Measurements from ENCODE around the gene TBC1D22A.

The TBC1D22A gene

GRCh38 chr22:46834021-46834737 lies 71.7 kb downstream of the TBC1D22A start:
- TF ChIP-seq, protein P1, sequence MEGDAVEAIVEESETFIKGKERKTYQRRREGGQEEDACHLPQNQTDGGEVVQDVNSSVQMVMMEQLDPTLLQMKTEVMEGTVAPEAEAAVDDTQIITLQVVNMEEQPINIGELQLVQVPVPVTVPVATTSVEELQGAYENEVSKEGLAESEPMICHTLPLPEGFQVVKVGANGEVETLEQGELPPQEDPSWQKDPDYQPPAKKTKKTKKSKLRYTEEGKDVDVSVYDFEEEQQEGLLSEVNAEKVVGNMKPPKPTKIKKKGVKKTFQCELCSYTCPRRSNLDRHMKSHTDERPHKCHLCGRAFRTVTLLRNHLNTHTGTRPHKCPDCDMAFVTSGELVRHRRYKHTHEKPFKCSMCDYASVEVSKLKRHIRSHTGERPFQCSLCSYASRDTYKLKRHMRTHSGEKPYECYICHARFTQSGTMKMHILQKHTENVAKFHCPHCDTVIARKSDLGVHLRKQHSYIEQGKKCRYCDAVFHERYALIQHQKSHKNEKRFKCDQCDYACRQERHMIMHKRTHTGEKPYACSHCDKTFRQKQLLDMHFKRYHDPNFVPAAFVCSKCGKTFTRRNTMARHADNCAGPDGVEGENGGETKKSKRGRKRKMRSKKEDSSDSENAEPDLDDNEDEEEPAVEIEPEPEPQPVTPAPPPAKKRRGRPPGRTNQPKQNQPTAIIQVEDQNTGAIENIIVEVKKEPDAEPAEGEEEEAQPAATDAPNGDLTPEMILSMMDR (IDR thresholded peaks at IDR 0.05): no peak
- no peak overlapping the region for H3K27ac ChIP-seq

GRCh38 chr22:46835288-46835687 lies 72.8 kb downstream of the TBC1D22A start:
- no peak for DNase-seq
- TF ChIP-seq, protein P1 (IDR thresholded peaks at IDR 0.05): no peak
- intact Hi-C loops (cut with DNase I; ENCODE audit: low total_unique reads): no loop called here
- H3K4me3 ChIP-seq: no peak overlapping the region
- H3K9me3 ChIP-seq: peaks cover 0 to 11% (median 0%) of the 10 kb centered on the region in 3 donors
- no peaks in the 10 kb centered on the region for H3K27me3 ChIP-seq
- H3K4me1 ChIP-seq: peaks cover 0 to 9% (median 5%) of the 10 kb centered on the region in 4 donors
- no peak overlapping the region for H3K27ac ChIP-seq
- H3K36me3 ChIP-seq: peaks cover 0 to 10% (median 0%) of the 10 kb centered on the region in 3 donors

More at GRCh38 chr22:46834021-46834737, 71.7 kb downstream of the TBC1D22A start:
- no peaks in the 10 kb centered on the region for H3K27me3 ChIP-seq
- peaks cover 0 to 11% (median 0%) of the 10 kb centered on the region in 3 donors for H3K9me3 ChIP-seq
- H3K36me3 ChIP-seq: peaks cover 0 to 10% (median 0%) of the 10 kb centered on the region in 3 donors
- intact Hi-C loops (cut with DNase I; ENCODE audit: low total_unique reads): no loop called here
- H3K4me1 ChIP-seq: peaks cover 0 to 20% (median 16%) of the 10 kb centered on the region in 4 donors
- DNase-seq: no peak
- no peak overlapping the region for H3K4me3 ChIP-seq

DNA sequence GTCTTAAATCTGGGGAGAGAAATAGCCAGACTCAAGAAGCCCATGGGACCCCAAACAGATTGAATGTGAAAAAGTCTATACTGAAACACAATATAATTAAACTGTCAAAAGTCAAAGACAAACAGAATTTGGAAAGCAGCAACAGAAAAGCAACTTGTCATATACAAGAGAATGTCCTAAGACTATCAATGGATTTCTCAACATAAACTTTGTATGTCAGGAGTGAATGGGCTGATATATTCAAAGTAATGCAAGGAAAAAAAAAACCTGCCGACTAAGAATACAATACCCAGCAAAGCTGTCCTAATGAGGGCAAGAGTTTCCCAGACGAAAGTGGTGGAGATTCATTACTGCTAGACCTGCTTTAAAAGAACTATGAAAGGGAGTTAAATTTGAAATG lies 73.2 kb downstream of the TBC1D22A start:
- DNase-seq: no peak
- peaks cover 0 to 11% (median 0%) of the 10 kb centered on the region in 3 donors for H3K9me3 ChIP-seq
- H3K4me3 ChIP-seq: no peak overlapping the region
- H3K27ac ChIP-seq: no peak overlapping the region
- TF ChIP-seq, protein P1 (IDR thresholded peaks at IDR 0.05): no peak
- peaks cover 0 to 10% (median 0%) of the 10 kb centered on the region in 3 donors for H3K36me3 ChIP-seq
- H3K4me1 ChIP-seq: peaks cover 0 to 5% (median 2%) of the 10 kb centered on the region in 4 donors
- no peaks in the 10 kb centered on the region for H3K27me3 ChIP-seq
- intact Hi-C loops (cut with DNase I; ENCODE audit: low total_unique reads): no loop called here

- H3K36me3 ChIP-seq: no peaks in the 10 kb centered on the region
- H3K9me3 ChIP-seq: no peaks in the 10 kb centered on the region
- peaks cover 0 to 4% (median 0%) of the 10 kb centered on the region in 4 donors for H3K4me1 ChIP-seq
- DNase-seq: no peak
- TF ChIP-seq, protein P1 (IDR thresholded peaks at IDR 0.05): no peak
- no peaks in the 10 kb centered on the region for H3K27me3 ChIP-seq
- intact Hi-C loops (cut with DNase I; ENCODE audit: low total_unique reads): no loop called here
- H3K4me3 ChIP-seq: no peak overlapping the region
- H3K27ac ChIP-seq: no peak overlapping the region
Measured at GRCh38 chr22:46841522-46841921, 79.1 kb downstream of the TBC1D22A start.

- peaks cover 0 to 4% (median 0%) of the 10 kb centered on the region in 3 donors for H3K36me3 ChIP-seq
- intact Hi-C loops (cut with DNase I; ENCODE audit: low total_unique reads): no loop called here
- no peaks in the 10 kb centered on the region for H3K9me3 ChIP-seq
- no peak overlapping the region for H3K4me3 ChIP-seq
- H3K4me1 ChIP-seq: peaks cover 0 to 4% (median 0%) of the 10 kb centered on the region in 4 donors
- no peak overlapping the region for H3K27ac ChIP-seq
- no peaks in the 10 kb centered on the region for H3K27me3 ChIP-seq
- no peak for DNase-seq
- TF ChIP-seq, protein P1 (IDR thresholded peaks at IDR 0.05): no peak
Measured at GRCh38 chr22:46842606-46843005, 80.2 kb downstream of the TBC1D22A start.
